Measurements from ENCODE around the gene ITGB3. TPM values are rescaled to one million over a fixed set of nuclear protein-coding genes. Genes with fewer than 3 reads are reported as not detected.

ITGB3 gene
- total and polyA plus RNA-seq, 9 of the 15 experiments (the other 6 are each of a cell fraction or from before 2014, with no cell fraction given) = 0.08 to 2.6 (median 0.62) TPM; not detected in 1

GRCh38 chr17:47279062-47279801 is 25.6 kb downstream of the ITGB3 start (continued):
- no peak for TF ChIP-seq ZNF318 (IDR thresholded peaks at IDR 0.05; ENCODE audit: borderline replicate concordance in 1 of 2, low read depth in 1 of 2)
- TF ChIP-seq HNRNPL (IDR thresholded peaks at IDR 0.05; ENCODE audit: low read depth, low read length) = no peak
- TF ChIP-seq SIN3A (IDR thresholded peaks at IDR 0.05; ENCODE audit: borderline replicate concordance in 2 of 2, control insufficient read depth in 1 of 2, low read depth in 2 of 2, low read length in 2 of 2) = no peak
- no peak for TF ChIP-seq CCNT2 (IDR thresholded peaks at IDR 0.05; ENCODE audit: borderline replicate concordance, extremely low read depth, insufficient read length, low read depth, low read length)
- no peak for TF ChIP-seq ZBTB7A (IDR thresholded peaks at IDR 0.05; ENCODE audit: borderline replicate concordance, control insufficient read depth, low read depth, low read length)
- no peak for TF ChIP-seq ZNF311 (CRISPR knock-in tag; IDR thresholded peaks at IDR 0.05)
- no peak for TF ChIP-seq NKRF (IDR thresholded peaks at IDR 0.05; ENCODE audit: borderline replicate concordance)
- TF ChIP-seq ELK1 (CRISPR knock-in tag; IDR thresholded peaks at IDR 0.05) = no peak
- no peak for TF ChIP-seq IRF1 (CRISPR knock-in tag; IDR thresholded peaks at IDR 0.05; ENCODE audit: borderline replicate concordance)
- TF ChIP-seq ADNP (tag; IDR thresholded peaks at IDR 0.05) = no peak
- TF ChIP-seq MEF2A (IDR thresholded peaks at IDR 0.05; ENCODE audit: control insufficient read depth, low read depth, low read length) = peak; percentile 89
- TF ChIP-seq CREB1 (IDR thresholded peaks at IDR 0.05) = no peak
- peak; percentile 38; the same call in 1 of the 2 replicates for TF ChIP-seq CREB1 (CRISPR knock-in tag; IDR thresholded peaks at IDR 0.05)
